H9 (cell line): ENCODE results near the gene MYO5B. TPM values are rescaled to one million over a fixed set of nuclear protein-coding genes. Genes with fewer than 3 reads are reported as not detected.

Experiments
- DNase-seq: peaks from one replicate; pipeline ENCODE4 v3.0.0-alpha.2; 2017
- H2AFZ ChIP-seq: one replicate; pipeline ENCODE4 v1.6.1; 2013; ENCODE audit warnings: mild to moderate bottlenecking, low read length, control low read depth, moderate library complexity
- H2AK5ac ChIP-seq: 2 replicates; pipeline ENCODE4 v1.6.1; 2013; ENCODE audit warnings: low read length, control low read depth, mixed read lengths; ENCODE audit not compliant: insufficient read length
- H2BK120ac ChIP-seq: one replicate; pipeline ENCODE4 v1.6.1; 2013; ENCODE audit warnings: low read depth, mild to moderate bottlenecking, low read length, control low read depth, inconsistent platforms; ENCODE audit not compliant: poor library complexity, severe bottlenecking
- H2BK12ac ChIP-seq: 2 replicates; pipeline ENCODE4 v1.6.1; 2013; ENCODE audit warnings: low read length, control low read depth, mixed read lengths, low read depth; ENCODE audit not compliant: insufficient read length
- H2BK15ac ChIP-seq: 2 replicates; pipeline ENCODE4 v1.6.1; 2013; ENCODE audit warnings: low read depth, low read length, control low read depth
- H2BK20ac ChIP-seq: one replicate; pipeline ENCODE4 v1.6.1; 2013; ENCODE audit warnings: low read depth, mild to moderate bottlenecking, low read length, control low read depth, inconsistent platforms; ENCODE audit not compliant: poor library complexity, severe bottlenecking
- H2BK5ac ChIP-seq: 2 replicates; pipeline ENCODE4 v1.6.1; 2013; ENCODE audit warnings: low read length, control low read depth, mixed read lengths; ENCODE audit not compliant: insufficient read length
- H3K14ac ChIP-seq: 2 replicates; pipeline ENCODE4 v1.6.1; 2013; ENCODE audit warnings: low read length, control low read depth; ENCODE audit not compliant: insufficient read depth
- H3K18ac ChIP-seq: 2 replicates; pipeline ENCODE4 v1.6.1; 2013; ENCODE audit warnings: low read depth, mild to moderate bottlenecking, mixed read lengths, low read length, control low read depth; ENCODE audit not compliant: insufficient read length
- H3K23ac ChIP-seq: 2 replicates; pipeline ENCODE4 v1.6.1; 2013; ENCODE audit warnings: low read length, control low read depth, mixed read lengths, low read depth; ENCODE audit not compliant: insufficient read length
- H3K23me2 ChIP-seq: 2 replicates; pipeline ENCODE4 v1.6.1; 2013; ENCODE audit warnings: low read depth, mild to moderate bottlenecking, mixed read lengths, low read length, control low read depth; ENCODE audit not compliant: insufficient read length, poor library complexity, severe bottlenecking
- H3K27ac ChIP-seq: 2 replicates; pipeline ENCODE4 v1.5.1; 2013; ENCODE audit warnings: low read length, control low read depth, mixed read lengths, low read depth; ENCODE audit not compliant: insufficient read length
- H3K27me3 ChIP-seq: 2 replicates; pipeline ENCODE4 v1.6.1; 2013; ENCODE audit warnings: low read length, control low read depth, inconsistent platforms; ENCODE audit not compliant: insufficient read depth
- H3K4ac ChIP-seq: 2 replicates; pipeline ENCODE4 v1.6.1; 2013; ENCODE audit warnings: low read depth, mild to moderate bottlenecking, control low read depth, inconsistent platforms, low read length, moderate library complexity
- H3K4me1 ChIP-seq: 2 replicates; pipeline ENCODE4 v1.6.1; 2013; ENCODE audit warnings: low read length, control low read depth, inconsistent platforms; ENCODE audit not compliant: insufficient read depth
- H3K4me2 ChIP-seq: 2 replicates; pipeline ENCODE4 v1.6.1; 2013; ENCODE audit warnings: low read length, control low read depth, mixed read lengths; ENCODE audit not compliant: insufficient read length, insufficient read depth
- H3K56ac ChIP-seq: 2 replicates; pipeline ENCODE4 v1.6.1; 2013; ENCODE audit warnings: low read depth, mild to moderate bottlenecking, mixed read lengths, low read length, control low read depth; ENCODE audit not compliant: insufficient read length
- H3K79me1 ChIP-seq: 2 replicates; pipeline ENCODE4 v1.6.1; 2013; ENCODE audit warnings: low read depth, mild to moderate bottlenecking, moderate library complexity, low read length, control low read depth, inconsistent platforms; ENCODE audit not compliant: insufficient read depth, poor library complexity, severe bottlenecking
- H3K79me2 ChIP-seq: 2 replicates; pipeline ENCODE4 v1.6.1; 2013; ENCODE audit warnings: low read length, control low read depth, inconsistent platforms; ENCODE audit not compliant: insufficient read depth
- H3K9ac ChIP-seq: 2 replicates; pipeline ENCODE4 v1.6.1; 2013; ENCODE audit warnings: low read length, control low read depth, mixed read lengths; ENCODE audit not compliant: insufficient read length; ENCODE audit errors: extremely low read depth
- H3K9me3 ChIP-seq: one replicate; pipeline ENCODE4 v1.6.1; 2013; ENCODE audit warnings: low read depth, low read length, inconsistent platforms; ENCODE audit not compliant: control insufficient read depth
- H3T11ph ChIP-seq: one replicate; pipeline ENCODE4 v1.6.1; 2013; ENCODE audit warnings: mild to moderate bottlenecking, low read length, control low read depth, inconsistent platforms
- H4K20me1 ChIP-seq: one replicate; pipeline ENCODE4 v1.6.1; 2013; ENCODE audit not compliant: control insufficient read depth, insufficient read length, insufficient read depth
- H4K5ac ChIP-seq: 2 replicates; pipeline ENCODE4 v1.6.1; 2013; ENCODE audit warnings: low read depth, mild to moderate bottlenecking, mixed read lengths, low read length, control low read depth; ENCODE audit not compliant: insufficient read length
- H4K8ac ChIP-seq: replicated peaks from 2 replicates; pipeline ENCODE4 v1.6.1; 2013; ENCODE audit warnings: low read length, control low read depth, mixed read lengths, low read depth; ENCODE audit not compliant: insufficient read length
- H4K91ac ChIP-seq: 2 replicates; pipeline ENCODE4 v1.6.1; 2013; ENCODE audit warnings: low read depth, mild to moderate bottlenecking, moderate library complexity, mixed read lengths, low read length, control low read depth; ENCODE audit not compliant: insufficient read length
- H3K27ac Mint-ChIP-seq, 3 experiments: 2 replicates in 2 of 3; 3 replicates in 1 of 3; pipeline ENCODE4 v1.8.0; 2020 to 2021; ENCODE audit warnings: mixed read lengths in 3 of 3, mild to moderate bottlenecking in 1 of 3, moderate library complexity in 1 of 3
- H3K27me3 Mint-ChIP-seq: 2 replicates; pipeline ENCODE4 v1.8.0; 2021; ENCODE audit warnings: low read depth, mild to moderate bottlenecking, moderate library complexity, mixed read lengths
- H3K36me3 Mint-ChIP-seq, 3 experiments: 2 replicates in 2 of 3; 3 replicates in 1 of 3; pipeline ENCODE4 v1.8.0; 2020 to 2021; ENCODE audit warnings: low read depth in 3 of 3, mixed read lengths in 3 of 3; ENCODE audit not compliant: insufficient read depth in 1 of 3
- H3K4me1 Mint-ChIP-seq, 2 experiments: 2 replicates each; pipeline ENCODE4 v1.8.0; 2020; ENCODE audit warnings: mixed read lengths in 2 of 2
- H3K4me3 Mint-ChIP-seq, 2 experiments: 2 replicates in 1 of 2; 3 replicates in 1 of 2; pipeline ENCODE4 v1.8.0; 2020 to 2021; ENCODE audit warnings: mild to moderate bottlenecking in 2 of 2, mixed read lengths in 2 of 2, moderate library complexity in 1 of 2
- H3K9me3 Mint-ChIP-seq, 2 experiments: 2 replicates in 1 of 2; 3 replicates in 1 of 2; pipeline ENCODE4 v1.8.0; 2020; ENCODE audit warnings: mild to moderate bottlenecking in 2 of 2, mixed read lengths in 2 of 2, moderate library complexity in 1 of 2
- CTCF ChIP-seq: fragments of 200-600 bp; sonication (generic); conservative IDR thresholded peaks from 3 replicates; pipeline ENCODE4 v1.8.0; 2021; ENCODE audit warnings: antibody characterized with exemption, mild to moderate bottlenecking
- WGBS: extraction: QIAGEN DNeasy Blood & Tissue Kit; methylation state at CpG from one replicate; pipeline ENCODE4 v1.1.7; 2013; ENCODE audit warnings: missing lambda C conversion rate, low lambda C conversion rate, mixed read lengths; ENCODE audit not compliant: insufficient read length; ENCODE audit errors: extremely low coverage; 5-methylcytosine and 5-hydroxymethylcytosine counted together
- total RNA-seq: library from RNA; stranded (reverse); gene quantifications from 2 replicates; pipeline ENCODE4 v1.2.1, GENCODE V29; 2021

Gene MYO5B
- total RNA-seq, 1 experiment from 2014 or later, result 9.3 TPM

- Mint-ChIP-seq H3K36me3 (no peaks in the 10 kb centered on the region; a peak in 1 of 7 replicates), H3K27me3 (no peaks in the 10 kb centered on the region), H3K9me3 (no peaks in the 10 kb centered on the region), H3K4me3 (no peak overlapping the region), H3K4me1 (no peaks in the 10 kb centered on the region), H3K27ac (no peak overlapping the region)
- Histone ChIP-seq H4K20me1 (no peaks in the 10 kb centered on the region), H3K9me3 (no peaks in the 10 kb centered on the region), H4K8ac (no peak overlapping the region), H2BK12ac (no peak overlapping the region), H3K14ac (no peak overlapping the region), H3K9ac (no peak overlapping the region), H2BK15ac (no peak overlapping the region), H3K79me1 (no peaks in the 10 kb centered on the region), H3K56ac (no peak overlapping the region), H3K4me1 (no peaks in the 10 kb centered on the region), H3K4ac (no peak overlapping the region), H3K79me2 (no peaks in the 10 kb centered on the region), H3K4me2 (no peak overlapping the region), H4K5ac (no peak overlapping the region), H3K23me2 (no peaks in the 10 kb centered on the region), H3T11ph (no peak overlapping the region), H2BK20ac (no peak overlapping the region), H3K18ac (no peak overlapping the region), H2AK5ac (no peak overlapping the region), H3K27ac (no peak overlapping the region), H4K91ac (no peak overlapping the region), H2BK120ac (no peak overlapping the region), H2AFZ (no peak overlapping the region), H3K27me3 (no peaks in the 10 kb centered on the region), H2BK5ac (no peak overlapping the region), H3K23ac (no peak overlapping the region)
- DNase-seq, result no peak
- no peak for TF ChIP-seq CTCF
- no CpG with 5 or more reads among the region's 4 CpGs for WGBS
Observed at GRCh38 chr18:49838381-49838780, 356.6 kb downstream of the MYO5B start.
